HG02852 (cell line): Measurements from ENCODE around the gene EIF1AD.
"Not testable (repeated sequence)": the region's sequence is repeated elsewhere in the genome, so short reads cannot be mapped to it uniquely, and the experiment has no call there.

Experiments used
- ATAC-seq: cut with Tn5 transposase; IDR thresholded peaks from one replicate; pipeline ENCODE4 v1.9.1; 2021; ENCODE audit warnings: mild to moderate bottlenecking, moderate library complexity; ENCODE audit not compliant: unreplicated experiment

EIF1AD gene

GRCh38 chr11:66001942-66002647 is at the start of gene EIF1AD, which contains the start of gene BANF1:
TSS of gene EIF1AD (minus strand) at chr11:66002157. CDS start at chr11:66000389, 1,768 bp downstream.
TSS of gene BANF1 (plus strand) at chr11:66002503. CDS start at chr11:66003251, 748 bp downstream.
- peak; percentile 77 for ATAC-seq

- no peak for ATAC-seq
Measured at GRCh38 chr11:66051371-66051765, 49.4 kb upstream of the EIF1AD start.

- no peak for ATAC-seq
Measured at GRCh38 chr11:66050581-66051231, 48.7 kb upstream of the EIF1AD start.

- no peak for ATAC-seq
Measured at GRCh38 chr11:66048547-66049323, 46.8 kb upstream of the EIF1AD start, which contains the start of gene GAL3ST3. TSS of gene GAL3ST3 (minus strand) at chr11:66049161. CDS start at chr11:66045415, 3,746 bp downstream.

GRCh38 chr11:66047541-66048365 is 45.8 kb upstream of the EIF1AD start:
- ATAC-seq: no peak

GRCh38 chr11:66046901-66047300 is 44.9 kb upstream of the EIF1AD start:
- ATAC-seq: no peak

- ATAC-seq: peak; percentile 48
Measured at GRCh38 chr11:66045177-66045639, 43.3 kb upstream of the EIF1AD start.

- ATAC-seq: no peak
Measured at GRCh38 chr11:66044757-66045156, 42.8 kb upstream of the EIF1AD start.

GRCh38 chr11:66042996-66043906 is 41.3 kb upstream of the EIF1AD start:
- ATAC-seq: no peak

- ATAC-seq: no peak
Measured at GRCh38 chr11:66042227-66042995, 40.5 kb upstream of the EIF1AD start.

- no peak for ATAC-seq
Measured at GRCh38 chr11:66039765-66040164, 37.8 kb upstream of the EIF1AD start.

GRCh38 chr11:66037327-66037726 is 35.4 kb upstream of the EIF1AD start:
- ATAC-seq: no peak

- ATAC-seq: no peak
Measured at GRCh38 chr11:66036334-66036710, 34.4 kb upstream of the EIF1AD start.

GRCh38 chr11:66035653-66036333 is 33.8 kb upstream of the EIF1AD start:
- ATAC-seq: no peak

- no peak for ATAC-seq
Measured at GRCh38 chr11:66032957-66033735, 31.2 kb upstream of the EIF1AD start.

GRCh38 chr11:66026017-66026529 is 24.1 kb upstream of the EIF1AD start, which contains the start of gene CATSPER1:
TSS of gene CATSPER1 (minus strand) at chr11:66026479. CDS start at chr11:66026379, 100 bp downstream.
- ATAC-seq: no peak

- ATAC-seq: not testable (repeated sequence)
Measured at GRCh38 chr11:66023186-66023440, 21.2 kb upstream of the EIF1AD start.
